NCI-H1092 (cell line): ENCODE data around the gene SYTL4.
A peak's percentile ranks its signal among the peaks of the same experiment; 100 is the strongest.

Experiments
- DNase-seq: peaks from one replicate; lab custom pipeline; 2025; lab: John Stamatoyannopoulos, UW

Gene SYTL4

DNA sequence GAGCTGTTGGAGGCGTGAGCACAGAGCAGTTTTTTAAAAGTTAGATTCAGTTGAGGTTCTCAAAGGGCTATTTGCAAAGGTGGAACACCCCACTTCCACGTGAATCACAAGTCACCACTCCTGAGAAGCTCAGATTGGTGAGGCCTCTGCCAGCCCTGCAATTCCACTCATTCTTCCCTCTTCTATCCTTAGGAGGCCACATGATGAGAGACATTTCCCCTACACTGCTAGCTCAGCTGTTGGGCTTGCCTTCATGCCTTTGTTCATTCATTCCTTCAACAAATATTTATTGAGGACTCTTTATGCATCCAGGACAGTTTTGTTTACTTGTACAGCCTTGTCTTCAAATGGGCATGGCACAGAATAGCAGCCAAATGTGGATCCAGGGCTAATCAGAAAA is 84.2 kb downstream of the SYTL4 start:
- DNase-seq, result peak; percentile 9

GRCh38 chrX:100647095-100647494 is 84.8 kb downstream of the SYTL4 start:
- no peak for DNase-seq

DNA sequence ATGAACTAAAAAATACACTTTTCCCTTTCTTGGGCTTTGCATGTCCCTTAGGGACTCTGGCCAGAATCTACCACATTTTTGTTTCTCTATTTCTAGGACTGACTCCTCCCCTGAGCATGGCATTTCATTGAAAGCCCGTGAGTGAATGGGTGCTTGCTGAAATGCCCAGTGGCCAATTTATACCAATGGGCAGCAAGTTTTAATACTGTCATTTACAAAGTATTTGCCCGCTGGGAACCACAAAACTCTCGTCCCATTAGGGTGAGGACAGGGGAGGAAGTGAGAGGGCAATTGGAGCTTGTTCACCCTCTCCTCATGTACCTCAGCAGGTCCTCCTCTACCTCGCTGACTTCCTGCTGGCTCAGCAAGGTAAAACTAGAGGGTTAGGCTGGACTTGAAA is 86.8 kb downstream of the SYTL4 start:
- DNase-seq, result no peak

- DNase-seq, result no peak
Observed at GRCh38 chrX:100643956-100644860, 87.7 kb downstream of the SYTL4 start, which contains the start of gene SRPX2. Gene SRPX2 (plus strand): TSS chrX:100644199. CDS start chrX:100646323, 2,124 bp downstream.

- no peak for DNase-seq
Observed at GRCh38 chrX:100643212-100643611, 88.7 kb downstream of the SYTL4 start.

DNA sequence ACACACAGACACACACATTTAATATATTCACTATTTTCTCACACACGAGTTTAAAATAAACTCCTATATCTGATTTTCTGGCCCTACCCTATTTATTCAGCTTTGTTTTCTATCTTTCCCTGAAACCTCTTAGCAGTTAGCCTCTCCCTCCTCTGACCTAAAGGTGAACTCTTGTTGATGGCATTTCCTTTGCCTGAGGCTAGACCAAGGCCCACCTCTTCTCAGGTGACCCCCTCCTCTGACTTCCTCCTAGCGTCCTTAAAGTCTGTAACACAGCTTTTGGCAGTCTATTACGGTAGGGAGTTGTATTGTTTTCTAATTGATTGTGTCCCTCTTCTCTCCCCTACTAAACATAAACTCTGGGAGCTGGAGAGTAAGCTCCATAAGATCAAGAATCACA is 89.6 kb downstream of the SYTL4 start:
- DNase-seq, result no peak

DNA sequence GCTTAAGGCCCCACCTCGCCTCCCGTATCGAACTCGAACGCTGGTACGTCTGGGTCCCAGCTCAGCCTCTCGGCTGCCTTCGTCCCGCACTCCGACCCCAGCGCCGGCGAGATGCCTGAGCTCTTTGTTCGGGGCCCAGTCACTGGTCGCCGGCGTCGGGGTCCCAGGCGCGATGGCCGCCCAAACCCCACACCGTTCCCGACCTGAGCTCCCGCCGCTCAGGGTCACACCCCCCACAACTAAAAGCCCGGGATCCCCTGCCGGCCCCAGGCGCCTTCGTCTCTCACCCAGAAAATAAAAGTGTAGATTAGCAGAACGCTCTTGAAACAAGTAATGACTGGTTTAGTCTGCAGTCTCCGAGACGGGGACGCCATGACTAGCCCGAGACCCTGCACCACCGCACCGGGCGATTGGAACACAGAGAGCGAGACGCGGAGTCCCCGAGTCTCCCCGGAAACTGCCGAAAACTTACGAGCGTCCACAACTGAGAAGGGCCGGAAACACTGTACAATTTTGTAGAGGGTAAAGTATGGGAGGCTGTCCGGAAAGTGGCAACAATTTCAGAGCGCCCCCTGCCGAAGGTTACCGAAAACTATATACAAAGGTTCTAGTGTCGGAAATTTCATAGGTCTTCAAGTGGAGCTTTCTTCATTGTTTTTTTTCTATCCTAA is 95.5 kb downstream of the SYTL4 start, which contains the start of gene TSPAN6:
Gene TSPAN6, minus strand, starts transcription at position 486 of the 671 bp plus-strand sequence. Its CDS starts 112 bp downstream, at position 374.
- peak; percentile 90 for DNase-seq

DNA sequence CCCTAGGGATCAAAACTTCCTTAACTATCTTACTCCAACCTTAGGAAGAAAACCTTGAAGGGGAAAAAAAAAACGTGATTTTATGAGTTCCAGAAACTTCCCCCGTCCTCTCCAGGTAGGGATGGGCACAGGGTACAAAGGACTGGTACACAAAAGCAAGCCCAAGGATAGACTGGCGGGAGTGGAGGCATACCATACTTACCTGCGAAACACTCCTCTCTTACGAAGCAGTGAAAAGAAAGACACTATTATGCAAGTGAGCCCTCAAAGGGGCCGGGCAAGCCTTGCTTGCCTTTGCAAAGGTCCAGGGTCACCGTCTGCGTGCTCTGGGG is 96.0 kb downstream of the SYTL4 start:
- DNase-seq, result no peak

DNA sequence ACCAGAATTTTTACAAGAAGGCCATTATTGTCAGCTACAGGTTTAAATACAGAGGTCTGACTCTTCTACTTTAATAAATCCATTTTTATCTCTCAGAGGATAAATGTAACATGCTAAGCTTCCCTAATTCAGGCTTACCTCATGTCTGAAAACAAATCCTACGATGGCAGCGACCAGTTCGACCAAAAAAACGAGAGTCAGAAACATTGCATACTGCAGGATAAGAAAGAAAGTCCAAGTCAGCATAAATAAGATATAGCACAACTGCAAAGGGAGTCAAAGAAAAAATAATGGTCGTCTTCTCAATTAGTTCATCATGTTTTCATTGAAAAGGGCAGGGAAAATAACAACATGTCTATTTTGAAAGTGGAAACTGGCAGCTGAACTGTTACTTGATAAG is 96.9 kb downstream of the SYTL4 start:
- no peak for DNase-seq

DNA sequence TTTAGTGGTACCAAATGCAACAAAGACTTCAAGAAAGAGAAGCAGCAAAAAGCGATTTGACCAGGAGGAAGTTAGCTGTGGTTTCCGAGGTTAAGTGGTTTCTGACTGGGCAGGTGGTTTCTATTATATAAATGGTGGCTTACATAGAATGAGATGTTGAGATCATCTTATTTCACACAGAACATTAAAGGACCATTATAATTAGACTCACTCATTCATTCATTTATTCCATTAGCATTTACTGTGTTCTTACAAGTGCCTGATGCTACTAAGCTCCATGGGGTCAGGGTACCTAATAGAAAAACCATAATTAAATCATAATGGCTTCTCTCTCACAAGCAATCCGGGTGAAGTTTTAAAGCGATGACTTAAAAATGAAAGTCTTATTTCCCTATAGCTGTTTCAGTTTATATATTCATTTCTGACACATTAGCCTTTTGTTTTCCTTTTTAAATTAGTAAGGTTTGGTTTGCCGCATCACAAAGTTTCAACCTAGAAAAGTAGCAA is 105.9 kb downstream of the SYTL4 start:
- DNase-seq, result no peak
